Thyroid gland (tissue), 4 donors: ENCODE data around the gene TRIM5. TPM values are rescaled to one million over a fixed set of nuclear protein-coding genes. Genes with fewer than 3 reads are reported as not detected.

Experiments
- DNase-seq, 2 donors: peaks; one replicate each; pipeline ENCODE4 v3.0.0-alpha.2; 2019
- H3K27ac ChIP-seq, 3 donors: fragments of 200-600 bp; sonication (generic); 1 replicate in 2 of 3; 2 replicates in 1 of 3; pipeline ENCODE4 v1.5.1; 2016 to 2019; ENCODE audit warnings: mild to moderate bottlenecking in 1 of 3, moderate library complexity in 1 of 3
- H3K27me3 ChIP-seq: fragments of 200-600 bp; sonication (generic); one replicate; pipeline ENCODE4 v1.5.1; 2019
- H3K36me3 ChIP-seq, 2 donors: fragments of 200-600 bp; sonication (generic); one replicate each; pipeline ENCODE4 v1.5.1; 2016 to 2019
- H3K4me1 ChIP-seq, 2 donors: fragments of 200-600 bp; sonication (generic); one replicate each; pipeline ENCODE4 v1.5.1; 2017 to 2019
- H3K4me3 ChIP-seq, 3 donors: fragments of 200-600 bp; sonication (generic); replicated peaks in 1 of 3; 1 replicate in 2 of 3; 2 replicates in 1 of 3; pipeline ENCODE4 v1.5.1; 2016; ENCODE audit warnings: mild to moderate bottlenecking in 1 of 3
- H3K9me3 ChIP-seq: fragments of 200-600 bp; sonication (generic); one replicate; pipeline ENCODE4 v1.5.1; 2017
- POLR2A ChIP-seq, 2 donors: fragments of 450-650 bp; IDR thresholded peaks; one replicate each; pipeline ENCODE4 v1.6.1; 2017; ENCODE audit warnings: antibody characterized with exemption in 2 of 2, mild to moderate bottlenecking in 2 of 2, moderate library complexity in 1 of 2
- WGBS, 2 donors: methylation state at CpG; one replicate each; pipeline ENCODE4 v1.1.5; 2017; 5-methylcytosine and 5-hydroxymethylcytosine counted together
- intact Hi-C: fragments of 100-400 bp; cut with DNase I; formaldehyde crosslinking; loops from one replicate; pipeline ENCODE4 v1.15.1; 2023
- total RNA-seq, 4 donors: library from RNA; depleted of rRNA; stranded (reverse); fragments of >200 nt; gene quantifications; one replicate each; pipeline ENCODE4 v1.2.3, GENCODE V29; 2016
- TF ChIP-seq, protein P1 (sequence below), 6 experiments: fragments of 200-600 bp in 3 of 6; fragments of 450-650 bp in 3 of 6; sonication (generic) in 3 of 6; IDR thresholded peaks; one replicate each; pipeline ENCODE4 v1.5.1; 2016 to 2019; ENCODE audit warnings: antibody characterized with exemption in 6 of 6, mild to moderate bottlenecking in 2 of 6, inconsistent platforms in 1 of 6, moderate library complexity in 1 of 6

TRIM5 gene
- total RNA-seq, 4 donors from 2014 or later = 20.8 to 61.5 (median 43.3) TPM

DNA sequence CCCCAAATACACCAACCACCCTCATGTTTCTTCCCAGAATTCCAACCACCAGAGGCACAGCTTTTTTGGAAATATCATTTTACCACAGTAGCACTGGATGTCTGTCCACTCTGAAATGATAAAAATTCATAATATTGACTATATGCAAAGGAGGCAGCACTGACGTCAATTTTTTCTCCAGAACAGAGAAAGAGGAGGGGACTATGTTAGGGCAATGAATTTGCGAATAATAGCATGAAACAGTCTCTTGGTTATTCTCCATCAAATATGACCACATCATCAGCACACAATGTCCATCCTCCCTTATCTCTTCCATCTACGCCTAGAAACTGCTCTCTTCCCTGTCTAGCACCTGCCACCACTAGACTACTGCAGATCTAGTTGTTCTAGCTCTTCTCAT is 38.7 kb downstream of the TRIM5 start:
- 94 to 98% methylated on average over 3 of the region's 3 CpGs for WGBS, 2 donors
- H3K27me3 ChIP-seq = no peaks in the 10 kb centered on the region
- TF ChIP-seq, protein P1, sequence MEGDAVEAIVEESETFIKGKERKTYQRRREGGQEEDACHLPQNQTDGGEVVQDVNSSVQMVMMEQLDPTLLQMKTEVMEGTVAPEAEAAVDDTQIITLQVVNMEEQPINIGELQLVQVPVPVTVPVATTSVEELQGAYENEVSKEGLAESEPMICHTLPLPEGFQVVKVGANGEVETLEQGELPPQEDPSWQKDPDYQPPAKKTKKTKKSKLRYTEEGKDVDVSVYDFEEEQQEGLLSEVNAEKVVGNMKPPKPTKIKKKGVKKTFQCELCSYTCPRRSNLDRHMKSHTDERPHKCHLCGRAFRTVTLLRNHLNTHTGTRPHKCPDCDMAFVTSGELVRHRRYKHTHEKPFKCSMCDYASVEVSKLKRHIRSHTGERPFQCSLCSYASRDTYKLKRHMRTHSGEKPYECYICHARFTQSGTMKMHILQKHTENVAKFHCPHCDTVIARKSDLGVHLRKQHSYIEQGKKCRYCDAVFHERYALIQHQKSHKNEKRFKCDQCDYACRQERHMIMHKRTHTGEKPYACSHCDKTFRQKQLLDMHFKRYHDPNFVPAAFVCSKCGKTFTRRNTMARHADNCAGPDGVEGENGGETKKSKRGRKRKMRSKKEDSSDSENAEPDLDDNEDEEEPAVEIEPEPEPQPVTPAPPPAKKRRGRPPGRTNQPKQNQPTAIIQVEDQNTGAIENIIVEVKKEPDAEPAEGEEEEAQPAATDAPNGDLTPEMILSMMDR (IDR thresholded peaks at IDR 0.05) = no peak
- no peak for TF ChIP-seq POLR2A (IDR thresholded peaks at IDR 0.05)
- no peaks in the 10 kb centered on the region for H3K9me3 ChIP-seq
- H3K36me3 ChIP-seq = peaks cover 0 to 6% of the 10 kb centered on the region in 2 donors
- no peak overlapping the region for H3K27ac ChIP-seq
- intact Hi-C loops = no loop called here
- DNase-seq = no peak
- H3K4me1 ChIP-seq = no peaks in the 10 kb centered on the region
- H3K4me3 ChIP-seq = no peak overlapping the region

DNA sequence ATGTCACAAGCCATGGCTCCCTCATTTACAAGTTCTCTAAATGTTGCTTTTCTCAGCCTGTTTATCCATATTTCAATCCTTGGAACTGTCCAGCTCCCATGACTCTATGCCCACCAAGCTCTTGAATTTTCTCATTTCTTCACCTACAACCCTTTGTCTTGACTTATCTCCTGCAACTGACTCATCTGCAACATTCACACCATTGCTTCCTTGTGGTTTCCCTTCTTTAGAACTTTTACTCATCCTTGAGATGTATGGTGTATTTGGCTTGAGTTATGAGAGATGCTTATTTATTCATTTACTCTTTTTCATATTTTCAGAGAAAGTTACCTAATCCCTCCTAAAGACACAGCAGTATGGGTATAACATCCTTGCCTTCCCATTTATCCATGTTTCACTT is 41.3 kb downstream of the TRIM5 start:
- peaks cover 0 to 6% of the 10 kb centered on the region in 2 donors for H3K36me3 ChIP-seq
- no peak overlapping the region for H3K27ac ChIP-seq
- DNase-seq = no peak
- H3K4me1 ChIP-seq = no peaks in the 10 kb centered on the region
- intact Hi-C loops = no loop called here
- H3K27me3 ChIP-seq = no peaks in the 10 kb centered on the region
- no peak overlapping the region for H3K4me3 ChIP-seq
- H3K9me3 ChIP-seq = no peaks in the 10 kb centered on the region
- TF ChIP-seq, protein P1 (IDR thresholded peaks at IDR 0.05) = no peak
- no peak for TF ChIP-seq POLR2A (IDR thresholded peaks at IDR 0.05)

DNA sequence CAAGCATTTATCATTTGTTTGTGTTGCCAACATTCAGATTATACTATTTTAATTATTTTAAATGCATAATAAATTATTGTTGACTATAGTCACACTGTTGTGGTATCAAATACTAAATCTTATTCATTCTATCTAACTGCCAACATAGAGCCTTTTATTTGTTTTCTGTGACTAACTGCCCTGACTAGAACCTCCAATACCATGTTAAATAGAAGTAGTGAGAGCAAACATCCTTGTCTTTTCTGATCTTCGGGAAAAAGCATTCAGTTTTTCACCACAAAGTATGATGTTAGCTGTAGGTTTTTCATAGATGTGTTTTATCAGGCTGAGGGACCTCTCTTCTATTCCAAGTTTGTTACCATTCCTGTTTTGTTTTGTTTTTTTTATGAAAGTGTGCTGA is 44.9 kb downstream of the TRIM5 start:
- Histone ChIP-seq H3K27me3 (no peaks in the 10 kb centered on the region), H3K36me3 (peaks cover 0 to 9% of the 10 kb centered on the region in 2 donors), H3K9me3 (no peaks in the 10 kb centered on the region), H3K4me1 (no peaks in the 10 kb centered on the region), H3K4me3 (no peak overlapping the region), H3K27ac (no peak overlapping the region)
- no peak for DNase-seq
- TF ChIP-seq, protein P1 (IDR thresholded peaks at IDR 0.05) = no peak
- no peak for TF ChIP-seq POLR2A (IDR thresholded peaks at IDR 0.05)
- intact Hi-C loops = no loop called here
- 87 to 98% methylated on average over 1 of the region's 1 CpG for WGBS, 2 donors

DNA sequence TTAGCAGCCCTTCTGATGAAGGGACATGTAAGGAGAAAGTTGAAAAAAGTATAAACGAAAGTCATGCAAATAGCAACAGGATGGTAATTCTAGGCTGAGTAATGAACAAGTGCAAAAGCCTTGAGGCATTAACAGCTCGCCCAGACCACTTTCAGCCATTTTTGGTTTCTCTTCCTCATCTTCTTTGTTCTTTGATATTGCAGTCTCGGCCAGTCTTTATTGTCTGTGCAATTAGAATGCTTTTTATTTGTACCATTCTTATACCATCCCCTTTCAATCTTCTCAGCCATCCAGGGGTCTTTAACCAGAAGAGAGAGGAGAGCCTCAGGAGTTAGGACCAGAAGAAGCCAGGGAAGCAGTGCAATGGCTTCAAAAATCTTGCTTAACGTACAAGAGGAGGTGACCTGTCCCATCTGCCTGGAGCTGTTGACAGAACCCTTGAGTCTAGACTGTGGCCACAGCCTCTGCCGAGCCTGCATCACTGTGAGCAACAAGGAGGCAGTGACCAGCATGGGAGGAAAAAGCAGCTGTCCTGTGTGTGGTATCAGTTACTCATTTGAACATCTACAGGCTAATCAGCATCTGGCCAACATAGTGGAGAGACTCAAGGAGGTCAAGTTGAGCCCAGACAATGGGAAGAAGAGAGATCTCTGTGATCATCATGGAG is 52.8 kb downstream of the TRIM5 start:
- peaks cover 8% of the 10 kb centered on the region in 2 donors for H3K36me3 ChIP-seq
- H3K4me3 ChIP-seq = no peak overlapping the region
- WGBS, 2 donors = 87 to 91% methylated on average over 5 of the region's 5 CpGs
- TF ChIP-seq POLR2A (IDR thresholded peaks at IDR 0.05) = no peak
- TF ChIP-seq, protein P1 (IDR thresholded peaks at IDR 0.05) = no peak
- no peaks in the 10 kb centered on the region for H3K9me3 ChIP-seq
- no peak overlapping the region for H3K27ac ChIP-seq
- DNase-seq = no peak
- no peaks in the 10 kb centered on the region for H3K4me1 ChIP-seq
- H3K27me3 ChIP-seq = no peaks in the 10 kb centered on the region
- intact Hi-C loops = no loop called here

DNA sequence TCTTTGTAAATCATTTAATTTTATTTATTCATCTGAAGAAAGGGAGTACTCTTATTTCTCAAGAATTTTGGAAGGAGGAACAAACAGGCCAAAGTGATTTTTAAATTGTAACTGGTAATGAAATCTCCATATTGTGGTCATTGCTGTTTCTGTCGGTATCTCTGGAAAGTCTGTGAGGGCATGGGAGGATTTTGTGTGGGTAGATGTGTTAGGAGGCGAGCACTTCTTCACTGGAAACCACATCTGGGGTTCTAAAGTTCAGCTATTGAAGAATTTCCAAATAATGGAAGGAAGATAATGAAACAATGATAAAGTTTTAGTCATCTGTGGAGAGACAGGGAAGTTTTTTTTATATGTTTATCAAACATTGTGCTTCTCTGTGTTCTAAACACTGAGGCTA is 53.5 kb downstream of the TRIM5 start:
- TF ChIP-seq, protein P1 (IDR thresholded peaks at IDR 0.05) = no peak
- TF ChIP-seq POLR2A (IDR thresholded peaks at IDR 0.05) = no peak
- intact Hi-C loops = no loop called here

More for the DNA sequence above, 53.5 kb downstream of the TRIM5 start:
- no peak for DNase-seq
- no peak overlapping the region for H3K27ac ChIP-seq
- no peaks in the 10 kb centered on the region for H3K9me3 ChIP-seq
- WGBS, 2 donors = 90 to 94% methylated on average over 2 of the region's 2 CpGs
- no peak overlapping the region for H3K4me3 ChIP-seq
- H3K4me1 ChIP-seq = no peaks in the 10 kb centered on the region
- H3K36me3 ChIP-seq = peaks cover 8% of the 10 kb centered on the region in 2 donors
- H3K27me3 ChIP-seq = no peaks in the 10 kb centered on the region
